WTC11 (cell line): ENCODE data around the gene SAMD1.

Experiments
- ATF1 ChIP-seq: sonication (generic); formaldehyde crosslinking; IDR thresholded peaks from 2 replicates; pipeline ENCODE4 v1.8.1; 2023; ENCODE audit warnings: mild to moderate bottlenecking, moderate library complexity, missing genetic modification reagents
- ATF3 ChIP-seq: sonication (generic); formaldehyde crosslinking; conservative IDR thresholded peaks from 2 replicates; pipeline ENCODE4 v1.8.1; 2022; ENCODE audit warnings: mild to moderate bottlenecking, missing genetic modification reagents
- CREB1 ChIP-seq: sonication (generic); formaldehyde crosslinking; IDR thresholded peaks from 2 replicates; pipeline ENCODE4 v1.8.0; 2023; ENCODE audit warnings: mild to moderate bottlenecking, missing genetic modification reagents
- FOXJ3 ChIP-seq: sonication (generic); formaldehyde crosslinking; IDR thresholded peaks from 2 replicates; pipeline ENCODE4 v1.9.0; 2021; ENCODE audit warnings: missing genetic modification reagents, mild to moderate bottlenecking, borderline replicate concordance
- KAT7 ChIP-seq: sonication (generic); formaldehyde crosslinking; IDR thresholded peaks from 2 replicates; pipeline ENCODE4 v1.8.1; 2023; ENCODE audit warnings: missing genetic modification reagents, mild to moderate bottlenecking, borderline replicate concordance
- MLX ChIP-seq: sonication (generic); formaldehyde crosslinking; IDR thresholded peaks from 2 replicates; pipeline ENCODE4 v1.8.1; 2023; ENCODE audit warnings: mild to moderate bottlenecking, missing genetic modification reagents, moderate library complexity
- NR1H2 ChIP-seq: sonication (generic); formaldehyde crosslinking; IDR thresholded peaks from 2 replicates; pipeline ENCODE4 v1.9.0; 2021; ENCODE audit warnings: mild to moderate bottlenecking, moderate library complexity, missing genetic modification reagents
- TCF7 ChIP-seq: sonication (generic); formaldehyde crosslinking; IDR thresholded peaks from 2 replicates; pipeline ENCODE4 v1.8.0; 2022; ENCODE audit warnings: mild to moderate bottlenecking, low read depth, missing genetic modification reagents, moderate library complexity
- TEAD4 ChIP-seq: sonication (generic); formaldehyde crosslinking; IDR thresholded peaks from 2 replicates; pipeline ENCODE4 v1.8.0; 2022; ENCODE audit warnings: mild to moderate bottlenecking, missing genetic modification reagents
- TP53 ChIP-seq: sonication (generic); formaldehyde crosslinking; IDR thresholded peaks from 2 replicates; pipeline ENCODE4 v1.8.1; 2023; ENCODE audit warnings: mild to moderate bottlenecking, missing genetic modification reagents
- TF ChIP-seq, protein P1 (sequence below): fragments of 200-600 bp; IDR thresholded peaks from 2 replicates; pipeline ENCODE4 v1.8.0; 2022; ENCODE audit warnings: antibody characterized with exemption
- TF ChIP-seq, protein P2 (sequence below): sonication (generic); formaldehyde crosslinking; IDR thresholded peaks from 2 replicates; pipeline ENCODE4 v1.8.1; 2023; ENCODE audit warnings: mild to moderate bottlenecking, missing genetic modification reagents, moderate library complexity
- TF ChIP-seq, protein P3 (sequence below): sonication (generic); formaldehyde crosslinking; IDR thresholded peaks from 2 replicates; pipeline ENCODE4 v1.8.1; 2022; ENCODE audit warnings: low read depth, mild to moderate bottlenecking, moderate library complexity, missing genetic modification reagents, borderline replicate concordance

DNA sequence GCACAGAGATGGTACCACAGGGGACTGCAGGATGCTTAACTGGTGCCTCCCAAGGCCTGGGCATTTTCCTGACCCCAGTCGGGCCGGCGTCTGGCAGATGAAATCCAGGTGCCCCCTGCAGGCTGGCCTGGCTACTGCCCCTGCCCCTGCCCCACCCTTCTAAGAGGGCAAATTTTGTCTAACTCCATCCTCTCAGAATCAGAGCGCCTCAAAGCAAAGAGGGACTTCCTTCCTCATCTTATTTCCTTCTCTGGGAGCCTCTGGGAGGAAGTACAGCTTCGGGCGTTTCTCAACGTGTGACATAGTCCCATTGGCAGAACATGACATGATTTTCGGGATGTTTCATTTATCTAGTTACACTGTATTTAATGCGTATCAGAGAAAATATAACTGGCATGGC is 24.3 kb upstream of the SAMD1 start:
- TF ChIP-seq, protein P1, sequence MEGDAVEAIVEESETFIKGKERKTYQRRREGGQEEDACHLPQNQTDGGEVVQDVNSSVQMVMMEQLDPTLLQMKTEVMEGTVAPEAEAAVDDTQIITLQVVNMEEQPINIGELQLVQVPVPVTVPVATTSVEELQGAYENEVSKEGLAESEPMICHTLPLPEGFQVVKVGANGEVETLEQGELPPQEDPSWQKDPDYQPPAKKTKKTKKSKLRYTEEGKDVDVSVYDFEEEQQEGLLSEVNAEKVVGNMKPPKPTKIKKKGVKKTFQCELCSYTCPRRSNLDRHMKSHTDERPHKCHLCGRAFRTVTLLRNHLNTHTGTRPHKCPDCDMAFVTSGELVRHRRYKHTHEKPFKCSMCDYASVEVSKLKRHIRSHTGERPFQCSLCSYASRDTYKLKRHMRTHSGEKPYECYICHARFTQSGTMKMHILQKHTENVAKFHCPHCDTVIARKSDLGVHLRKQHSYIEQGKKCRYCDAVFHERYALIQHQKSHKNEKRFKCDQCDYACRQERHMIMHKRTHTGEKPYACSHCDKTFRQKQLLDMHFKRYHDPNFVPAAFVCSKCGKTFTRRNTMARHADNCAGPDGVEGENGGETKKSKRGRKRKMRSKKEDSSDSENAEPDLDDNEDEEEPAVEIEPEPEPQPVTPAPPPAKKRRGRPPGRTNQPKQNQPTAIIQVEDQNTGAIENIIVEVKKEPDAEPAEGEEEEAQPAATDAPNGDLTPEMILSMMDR, result peak; percentile 21; the same call in 1 of the 2 replicates
- no peak for TF ChIP-seq FOXJ3 (CRISPR knock-in tag)
- TF ChIP-seq, protein P2, sequence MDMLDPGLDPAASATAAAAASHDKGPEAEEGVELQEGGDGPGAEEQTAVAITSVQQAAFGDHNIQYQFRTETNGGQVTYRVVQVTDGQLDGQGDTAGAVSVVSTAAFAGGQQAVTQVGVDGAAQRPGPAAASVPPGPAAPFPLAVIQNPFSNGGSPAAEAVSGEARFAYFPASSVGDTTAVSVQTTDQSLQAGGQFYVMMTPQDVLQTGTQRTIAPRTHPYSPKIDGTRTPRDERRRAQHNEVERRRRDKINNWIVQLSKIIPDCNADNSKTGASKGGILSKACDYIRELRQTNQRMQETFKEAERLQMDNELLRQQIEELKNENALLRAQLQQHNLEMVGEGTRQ, result no peak
- TF ChIP-seq TP53 (CRISPR knock-in tag), result no peak
- TF ChIP-seq, protein P3, sequence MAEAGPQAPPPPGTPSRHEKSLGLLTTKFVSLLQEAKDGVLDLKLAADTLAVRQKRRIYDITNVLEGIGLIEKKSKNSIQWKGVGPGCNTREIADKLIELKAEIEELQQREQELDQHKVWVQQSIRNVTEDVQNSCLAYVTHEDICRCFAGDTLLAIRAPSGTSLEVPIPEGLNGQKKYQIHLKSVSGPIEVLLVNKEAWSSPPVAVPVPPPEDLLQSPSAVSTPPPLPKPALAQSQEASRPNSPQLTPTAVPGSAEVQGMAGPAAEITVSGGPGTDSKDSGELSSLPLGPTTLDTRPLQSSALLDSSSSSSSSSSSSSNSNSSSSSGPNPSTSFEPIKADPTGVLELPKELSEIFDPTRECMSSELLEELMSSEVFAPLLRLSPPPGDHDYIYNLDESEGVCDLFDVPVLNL (CRISPR knock-in tag), result no peak
- no peak for TF ChIP-seq NR1H2 (CRISPR knock-in tag)
- TF ChIP-seq ATF1 (CRISPR knock-in tag), result no peak
- TF ChIP-seq ATF3, result no peak
- no peak for TF ChIP-seq CREB1 (CRISPR knock-in tag)
- no peak for TF ChIP-seq TCF7 (CRISPR knock-in tag)
- TF ChIP-seq MLX (CRISPR knock-in tag), result no peak
- TF ChIP-seq KAT7 (CRISPR knock-in tag), result no peak
- TF ChIP-seq TEAD4 (CRISPR knock-in tag), result no peak
